ENCODE data around the gene DNAH2. TPM values are rescaled to one million over a fixed set of nuclear protein-coding genes. Genes with fewer than 3 reads are reported as not detected.
A peak's percentile ranks its signal among the peaks of the same experiment; 100 is the strongest.

The DNAH2 gene
- total and polyA plus RNA-seq, 2 experiments from 2014 or later = 0.38 TPM; not detected in 1

- Histone ChIP-seq H3K4me1 (ENCODE audit: insufficient read depth) (peaks cover 30% of the 10 kb centered on the region), H4K20me1 (replicated peaks; ENCODE audit: insufficient read depth) (no peaks in the 10 kb centered on the region), H3K79me2 (replicated peaks; ENCODE audit: insufficient read depth) (no peaks in the 10 kb centered on the region), H3K27ac (ENCODE audit: low read depth) (no peak overlapping the region), H3K4me3 (no peak overlapping the region; the same call in 1 of the 2 replicates), H3K27me3 (ENCODE audit: insufficient read depth) (no peaks in the 10 kb centered on the region), H3K4me2 (peak overlapping the region; percentile 42), H3K36me3 (ENCODE audit: insufficient read depth) (no peaks in the 10 kb centered on the region), H3F3A (replicated peaks; ENCODE audit: low read depth) (0 out of 2 replicates have a peak, but pooled peaks cover 9% of the 10 kb centered on the region), H2AFZ (no peak overlapping the region), H3K9me2 (ENCODE audit: insufficient read depth) (0 out of 2 replicates have a peak, but pooled peaks cover 8% of the 10 kb centered on the region)
- peak overlapping the region; percentile 47 for H3K4me3 Mint-ChIP-seq
- H3K27me3 Mint-ChIP-seq (ENCODE audit: insufficient read depth, low read depth, poor library complexity) = peaks cover 20% of the 10 kb centered on the region
- 0 out of 3 replicates have a peak, but pooled peaks cover 4% of the 10 kb centered on the region for H3K36me3 Mint-ChIP-seq (ENCODE audit: low read depth)
- peak; percentile 60 for DNase-seq (ENCODE audit: low spot score)
- H3K27ac Mint-ChIP-seq = no peak overlapping the region
- TF ChIP-seq NANOG (IDR thresholded peaks at IDR 0.05; ENCODE audit: borderline replicate concordance) (no peak), POLR2AphosphoS5 (IDR thresholded peaks at IDR 0.05; ENCODE audit: low read depth) (no peak), ETS1 (IDR thresholded peaks at IDR 0.05) (no peak), ZNF114 (CRISPR knock-in tag; IDR thresholded peaks at IDR 0.05) (no peak), ZNF331 (CRISPR knock-in tag; IDR thresholded peaks at IDR 0.05; ENCODE audit: low read depth) (no peak), EZH2phosphoT487 (IDR thresholded peaks at IDR 0.05; ENCODE audit: unreplicated experiment) (no peak), REST (IDR thresholded peaks at IDR 0.05; ENCODE audit: unreplicated experiment) (no peak), JUNB (IDR thresholded peaks at IDR 0.05; ENCODE audit: unreplicated experiment) (no peak), ZNF462 (CRISPR knock-in tag; IDR thresholded peaks at IDR 0.05) (no peak), EZH2 (IDR thresholded peaks at IDR 0.05; ENCODE audit: low read depth, unreplicated experiment) (no peak), CTCF (conservative IDR thresholded peaks at IDR 0.05; ENCODE audit: low read depth in 2 of 2) (no peak), CREB1 (CRISPR knock-in tag; IDR thresholded peaks at IDR 0.05; ENCODE audit: low read depth) (no peak), STAT1 (IDR thresholded peaks at IDR 0.05; ENCODE audit: unreplicated experiment) (no peak)
- H3K9me3 Mint-ChIP-seq = no peaks in the 10 kb centered on the region; the same call in 2 of the 3 replicates
- H3K4me1 Mint-ChIP-seq = peaks cover 43% of the 10 kb centered on the region
- ATAC-seq = peak; percentile 10
Measured at GRCh38 chr17:7712111-7712771, 5.3 kb upstream of the DNAH2 start.

Measured in GM23338 (cell line).